Caco-2 (cell line): ENCODE data around the gene ASB8. TPM values are rescaled to one million over a fixed set of nuclear protein-coding genes. Genes with fewer than 3 reads are reported as not detected.
"Not testable (repeated sequence)": the region's sequence is repeated elsewhere in the genome, so short reads cannot be mapped to it uniquely, and the experiment has no call there.

Source experiments
- BruUV-seq: library from RNA; stranded (reverse); fragments of 400-500 nt; replicated peaks from 2 replicates; lab custom pipeline; 2021; lab: Mats Ljungman, UMichigan
- CTCF ChIA-PET: fragments of 300-600 bp; sonication (Branson Sonifier 250); formaldehyde crosslinking; loops from one replicate; lab custom pipeline; 2022; ENCODE audit warnings: antibody characterized with exemption; lab: Charles Lee
- POLR2A ChIA-PET: fragments of 300-600 bp; sonication (Branson Sonifier 250); formaldehyde crosslinking; loops from one replicate; lab custom pipeline; 2022; ENCODE audit warnings: antibody characterized with exemption; lab: Charles Lee
- DNase-seq, 2 experiments: peaks; one replicate each; pipeline versions ENCODE4 v3.0.0 to v3.0.0-alpha.2; 2020 to 2022
- H3K27me3 ChIP-seq: replicated peaks from 2 replicates; pipeline ENCODE4 v1.6.0; 2011; ENCODE audit warnings: low read length; ENCODE audit not compliant: control insufficient read depth, insufficient read depth
- H3K36me3 ChIP-seq: 2 replicates; pipeline ENCODE4 v1.5.1; 2011; ENCODE audit warnings: low read length; ENCODE audit not compliant: control insufficient read depth, insufficient read depth
- H3K4me1 ChIP-seq: fragments of 250-450 bp; sonication (Bioruptor Pico); 2 replicates; pipeline ENCODE4 v1.5.1; 2020; ENCODE audit warnings: mild to moderate bottlenecking
- H3K4me3 ChIP-seq: 2 replicates; pipeline ENCODE4 v1.5.1; 2011; ENCODE audit warnings: low read depth, mild to moderate bottlenecking, control low read depth, low read length
- H3K9me3 ChIP-seq: fragments of 250-450 bp; sonication (Bioruptor Pico); 2 replicates; pipeline ENCODE4 v1.5.1; 2020; ENCODE audit warnings: mild to moderate bottlenecking, moderate library complexity
- H3K27ac Mint-ChIP-seq: one replicate; pipeline ENCODE4 v1.8.0; 2022; ENCODE audit warnings: mixed read lengths; ENCODE audit not compliant: unreplicated experiment
- H3K27me3 Mint-ChIP-seq: one replicate; pipeline ENCODE4 v1.8.0; 2022; ENCODE audit warnings: mixed read lengths; ENCODE audit not compliant: insufficient read depth, unreplicated experiment
- H3K36me3 Mint-ChIP-seq: one replicate; pipeline ENCODE4 v1.8.0; 2022; ENCODE audit warnings: mild to moderate bottlenecking, mixed read lengths; ENCODE audit not compliant: insufficient read depth, unreplicated experiment
- H3K4me1 Mint-ChIP-seq: one replicate; pipeline ENCODE4 v1.8.0; 2022; ENCODE audit warnings: low read depth, mixed read lengths; ENCODE audit not compliant: unreplicated experiment
- H3K4me3 Mint-ChIP-seq: one replicate; pipeline ENCODE4 v1.8.0; 2022; ENCODE audit warnings: mild to moderate bottlenecking, moderate library complexity, mixed read lengths; ENCODE audit not compliant: unreplicated experiment
- H3K9me3 Mint-ChIP-seq: one replicate; pipeline ENCODE4 v1.8.0; 2022; ENCODE audit warnings: mixed read lengths; ENCODE audit not compliant: unreplicated experiment
- CTCF ChIP-seq, 2 experiments: fragments of 200-600 bp in 1 of 2; IDR thresholded peaks; 1 replicate in 1 of 2; 2 replicates in 1 of 2; pipeline versions ENCODE4 v1.5.1 to v1.8.0; 2011 to 2022; ENCODE audit warnings: antibody characterized with exemption in 1 of 2, control low read depth in 1 of 2, inconsistent platforms in 1 of 2, low read depth in 1 of 2, low read length in 1 of 2, mild to moderate bottlenecking in 1 of 2, moderate library complexity in 1 of 2; ENCODE audit not compliant: insufficient read depth in 1 of 2, severe bottlenecking in 1 of 2, unreplicated experiment in 1 of 2
- intact Hi-C: fragments of 100-400 bp; cut with micrococcal nuclease; formaldehyde crosslinking; loops from one replicate; pipeline ENCODE4 v1.10.0; 2022; ENCODE audit not compliant: unreplicated experiment
- total RNA-seq: library from RNA; stranded (reverse); gene quantifications from 2 replicates; pipeline ENCODE4 v1.2.3, GENCODE V29; 2022

The ASB8 gene
- total RNA-seq, 1 experiment from 2014 or later: 30.6 TPM

GRCh38 chr12:48160046-48160445 is 2.7 kb upstream of the ASB8 start:
- BruUV-seq: no TSS peak
- no peak overlapping the region for H3K4me3 ChIP-seq
- no peaks in the 10 kb centered on the region for H3K9me3 ChIP-seq
- no peaks in the 10 kb centered on the region for H3K36me3 ChIP-seq
- no peak for TF ChIP-seq CTCF (IDR thresholded peaks at IDR 0.05; ENCODE audit: insufficient read depth in 1 of 2, low read depth in 1 of 2, low read length in 1 of 2, severe bottlenecking in 1 of 2, unreplicated experiment in 1 of 2)
- H3K4me1 Mint-ChIP-seq: no peaks in the 10 kb centered on the region
- no peaks in the 10 kb centered on the region for H3K27me3 Mint-ChIP-seq
- H3K4me1 ChIP-seq: peaks cover 6% of the 10 kb centered on the region
- ChIA-PET CTCF (no interaction called here), POLR2A (no interaction called here)
- no peaks in the 10 kb centered on the region for H3K9me3 Mint-ChIP-seq
- H3K27me3 ChIP-seq: no peaks in the 10 kb centered on the region
- DNase-seq: no peak
- H3K27ac Mint-ChIP-seq: no peak overlapping the region
- H3K4me3 Mint-ChIP-seq: no peak overlapping the region
- peaks cover 17% of the 10 kb centered on the region for H3K36me3 Mint-ChIP-seq
- intact Hi-C loops: no loop called here

- BruUV-seq: no TSS peak
- peak in 1 of 2 experiments; percentile 6 for DNase-seq
- ChIA-PET POLR2A (interaction anchor here (0.6 to 2.2 kb wide), 6 partner anchors 28 to 288 kb away, joined by 3 to 12 read pairs (median 3); partner anchors contain the start of gene PFKM), CTCF (interaction anchor here (0.6 to 1.8 kb wide), 12 partner anchors 8 to 194 kb away, joined by 3 to 13 read pairs (median 4); partner anchors contain the start of genes CCDC184, PFKM, SENP1 and TMEM106C)
- intact Hi-C loops: loop anchor here (1.0 to 2.0 kb wide), 3 partner anchors 25 to 52 kb away; partner anchors contain the start of genes CCDC184, PFKM and SENP1
- Mint-ChIP-seq H3K27ac (peak overlapping the region; percentile 94), H3K4me1 (no peaks in the 10 kb centered on the region), H3K4me3 (peak overlapping the region; percentile 97), H3K27me3 (no peaks in the 10 kb centered on the region), H3K36me3 (peaks cover 24% of the 10 kb centered on the region), H3K9me3 (no peaks in the 10 kb centered on the region)
- Histone ChIP-seq H3K4me3 (peak overlapping the region; percentile 37), H3K27me3 (no peaks in the 10 kb centered on the region), H3K36me3 (no peaks in the 10 kb centered on the region), H3K4me1 (peaks cover 6% of the 10 kb centered on the region), H3K9me3 (no peaks in the 10 kb centered on the region)
- TF ChIP-seq CTCF (IDR thresholded peaks at IDR 0.05; ENCODE audit: insufficient read depth in 1 of 2, low read depth in 1 of 2, low read length in 1 of 2, severe bottlenecking in 1 of 2, unreplicated experiment in 1 of 2): no peak
Observed at GRCh38 chr12:48157889-48158370, 615 bp upstream of the ASB8 start.

- Histone ChIP-seq H3K4me3 (peak overlapping the region; percentile 75), H3K4me1 (peaks cover 6% of the 10 kb centered on the region), H3K36me3 (no peaks in the 10 kb centered on the region), H3K27me3 (no peaks in the 10 kb centered on the region), H3K9me3 (no peaks in the 10 kb centered on the region)
- H3K9me3 Mint-ChIP-seq: no peaks in the 10 kb centered on the region
- ChIA-PET CTCF (interaction anchor here (0.9 to 1.8 kb wide), 8 partner anchors 26 to 271 kb away, joined by 3 to 9 read pairs (median 4); partner anchors contain the start of genes CCDC184, SENP1 and VDR), POLR2A (interaction anchor here (0.6 to 2.2 kb wide), 4 partner anchors 37 to 210 kb away, joined by 3 to 17 read pairs (median 8); partner anchors contain the start of genes PFKM and SENP1)
- intact Hi-C loops: loop anchor here (1.0 to 2.0 kb wide), 3 partner anchors 26 to 50 kb away; partner anchors contain the start of genes CCDC184, PFKM and SENP1
- no TSS peak for BruUV-seq
- H3K27me3 Mint-ChIP-seq: no peaks in the 10 kb centered on the region
- peak overlapping the region; percentile 97 for H3K4me3 Mint-ChIP-seq
- H3K36me3 Mint-ChIP-seq: peaks cover 24% of the 10 kb centered on the region
- no peak for TF ChIP-seq CTCF (IDR thresholded peaks at IDR 0.05; ENCODE audit: insufficient read depth in 1 of 2, low read depth in 1 of 2, low read length in 1 of 2, severe bottlenecking in 1 of 2, unreplicated experiment in 1 of 2)
- no peak for DNase-seq
- H3K4me1 Mint-ChIP-seq: no peaks in the 10 kb centered on the region
- H3K27ac Mint-ChIP-seq: peak overlapping the region; percentile 94
Observed at GRCh38 chr12:48156652-48157017, 680 bp downstream of the ASB8 start.

- H3K27me3 Mint-ChIP-seq, H3K4me3 ChIP-seq, H3K27ac Mint-ChIP-seq, CTCF ChIA-PET, H3K9me3 ChIP-seq, BruUV-seq, H3K4me1 ChIP-seq, DNase-seq, H3K27me3 ChIP-seq, H3K9me3 Mint-ChIP-seq, H3K4me1 Mint-ChIP-seq, H3K36me3 ChIP-seq: not testable (repeated sequence)
- intact Hi-C loops: loop anchor here (2.0 kb wide), 1 partner anchor 27 kb away; the partner anchor contains the start of gene CCDC184
- POLR2A ChIA-PET: interaction anchor here (2.1 kb wide), 1 partner anchor 50 kb away, joined by 17 read pairs; the partner anchor contains the start of gene SENP1
- Mint-ChIP-seq H3K36me3 (peaks cover 24% of the 10 kb centered on the region), H3K4me3 (peak overlapping the region; percentile 97)
Observed at GRCh38 chr12:48155786-48156185, 1.5 kb downstream of the ASB8 start.
